ENCODE measurements around the gene NUDT14.

The NUDT14 gene

GRCh38 chr14:105155681-105156413, 25.3 kb downstream of the NUDT14 start:
- DNase-seq = no peak

DNA sequence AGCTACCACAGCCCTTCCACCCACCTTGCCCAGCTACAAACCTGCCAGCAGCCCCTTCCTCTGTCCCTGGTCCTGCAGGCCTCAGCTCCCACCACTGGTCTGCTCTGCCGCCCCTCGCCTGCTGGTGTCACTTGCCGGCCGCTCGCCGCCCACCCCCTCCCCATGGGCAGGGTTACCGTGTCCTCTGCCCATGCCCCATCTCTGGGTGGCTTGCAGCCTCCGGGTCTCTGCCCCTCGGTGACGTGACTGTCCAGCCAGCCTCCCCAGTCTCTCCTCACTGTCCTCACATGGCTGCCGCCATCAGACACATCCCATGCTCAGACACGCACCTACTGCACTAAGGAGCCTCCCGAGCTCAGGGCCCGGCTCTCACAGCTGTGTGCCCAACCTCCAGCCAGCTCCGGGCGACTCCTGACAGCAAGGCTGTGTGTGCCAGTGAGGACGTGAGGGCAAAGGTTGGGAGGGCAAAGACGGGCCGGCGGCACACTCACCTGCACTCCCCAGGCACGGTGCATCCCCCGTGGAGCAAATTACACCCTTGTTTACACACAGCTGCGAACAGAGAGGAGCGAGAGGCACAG, 26.0 kb downstream of the NUDT14 start:
- no peak for DNase-seq

GRCh38 chr14:105154476-105154871, 26.6 kb downstream of the NUDT14 start:
- no peak for DNase-seq

GRCh38 chr14:105153739-105154475, 27.2 kb downstream of the NUDT14 start:
- DNase-seq = no peak

GRCh38 chr14:105153331-105153731, 27.8 kb downstream of the NUDT14 start:
- DNase-seq = no peak

DNA sequence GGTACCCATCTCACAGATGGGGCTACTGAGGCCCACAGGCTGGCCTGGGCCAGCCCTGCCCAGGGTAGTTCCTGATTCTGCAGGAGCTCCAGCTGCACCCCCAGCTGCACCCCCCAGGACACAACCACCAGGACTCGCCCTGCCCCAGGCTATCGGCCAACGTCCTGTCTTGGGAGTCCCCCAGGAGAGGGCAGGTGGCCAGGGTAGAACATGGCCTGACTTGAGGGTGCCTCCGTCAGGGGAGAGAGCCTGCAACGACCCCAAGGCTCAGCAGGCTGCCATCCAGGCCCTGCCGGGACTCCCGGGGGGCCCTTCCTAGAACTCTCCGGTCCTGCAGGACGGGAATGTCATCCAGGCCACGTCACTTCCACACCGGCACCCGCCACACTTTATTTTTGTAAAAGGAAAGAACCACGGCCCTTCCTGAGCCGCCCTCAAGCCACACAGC, 28.3 kb downstream of the NUDT14 start:
- DNase-seq = no peak

- no peak for DNase-seq
These were observed 29.0 kb downstream of the NUDT14 start for GRCh38 chr14:105151838-105152793.

- no peak for DNase-seq
These were observed 29.9 kb downstream of the NUDT14 start for GRCh38 chr14:105151084-105151837.

DNA sequence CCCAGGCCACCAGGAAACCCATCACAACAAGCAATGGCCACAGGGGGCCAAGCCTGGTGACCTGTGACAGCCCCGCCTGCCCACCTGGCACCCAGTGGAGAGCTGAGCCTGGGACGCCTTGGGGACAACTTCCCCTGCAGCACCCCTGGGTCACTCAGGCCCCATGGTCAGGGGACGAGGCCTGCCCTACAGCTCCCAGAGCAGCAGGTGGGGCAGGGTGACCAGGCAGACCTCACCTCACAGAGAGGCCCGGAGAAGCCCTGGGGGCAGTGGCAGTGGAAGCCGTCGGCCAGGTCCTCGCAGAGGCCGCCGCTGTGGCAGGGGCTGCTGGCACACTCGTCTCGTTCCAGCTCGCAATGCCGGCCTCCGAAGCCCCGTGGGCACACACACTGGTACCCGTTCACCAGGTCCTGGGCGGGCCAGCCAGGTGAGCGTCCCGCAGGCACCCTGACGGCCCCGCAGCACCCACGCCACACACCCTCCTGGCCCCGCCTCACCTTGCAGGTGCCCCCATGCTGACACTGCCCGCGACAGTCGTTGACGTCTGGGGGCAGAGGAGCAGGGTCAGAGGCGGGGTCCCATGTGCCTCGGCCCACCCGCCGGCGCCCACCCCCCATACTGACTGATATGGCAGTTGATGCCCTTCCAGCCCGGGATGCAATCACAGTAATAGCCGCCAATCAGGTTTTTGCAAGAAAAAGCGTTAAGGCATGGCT, 30.6 kb downstream of the NUDT14 start:
- DNase-seq = no peak

- no peak for DNase-seq
These were observed 31.1 kb downstream of the NUDT14 start for GRCh38 chr14:105150026-105150367.

- no peak for DNase-seq
These were observed 31.8 kb downstream of the NUDT14 start for GRCh38 chr14:105149146-105149781.

- DNase-seq = no peak
These were observed 32.4 kb downstream of the NUDT14 start for GRCh38 chr14:105148604-105149145.

- DNase-seq = no peak
These were observed 33.2 kb downstream of the NUDT14 start for GRCh38 chr14:105147671-105148603.

DNA sequence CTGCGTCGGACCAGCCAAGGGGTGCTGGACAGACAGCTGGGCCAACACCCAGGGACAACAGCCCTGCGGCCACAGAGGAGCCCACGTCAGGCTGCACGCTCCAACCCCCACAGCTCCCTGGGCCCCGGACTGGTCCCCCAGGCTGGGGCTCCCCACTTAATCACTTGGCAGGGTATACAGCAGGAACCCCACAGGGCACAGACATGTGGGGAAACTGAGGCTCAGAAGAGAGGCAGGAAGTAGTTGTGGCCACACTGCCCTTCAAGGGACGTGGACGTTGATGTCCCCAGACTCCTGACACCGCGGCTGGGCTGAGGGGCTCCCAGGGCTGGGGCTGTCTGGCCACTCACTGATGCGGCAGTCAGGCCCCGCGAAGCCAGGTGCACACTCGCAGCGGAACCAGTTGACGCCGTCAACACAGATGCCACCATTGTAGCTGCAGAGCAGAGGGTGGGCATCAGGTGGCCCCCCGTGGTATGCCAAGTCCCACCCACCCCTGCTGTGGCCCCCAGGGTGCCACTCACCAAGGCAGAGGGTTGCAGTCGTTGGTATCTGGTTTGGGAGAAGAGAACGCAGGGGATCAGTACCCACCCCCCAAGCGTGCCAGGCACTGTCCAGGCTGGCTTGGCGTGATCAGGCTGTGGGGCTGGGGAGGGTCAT, 34.0 kb downstream of the NUDT14 start:
- DNase-seq = no peak

GRCh38 chr14:105146181-105146975, 34.7 kb downstream of the NUDT14 start:
- no peak for DNase-seq

GRCh38 chr14:105145381-105146180, 35.5 kb downstream of the NUDT14 start:
- DNase-seq = no peak

All from amniotic stem cell (primary cell).